Sigmoid colon (tissue), 7 donors: ENCODE results near the gene TRIM44. TPM values are rescaled to one million over a fixed set of nuclear protein-coding genes. Genes with fewer than 3 reads are reported as not detected.

Experiments
- DNase-seq: peaks from one replicate; pipeline ENCODE4 v3.0.0-alpha.2; 2019
- H3K27ac ChIP-seq, 4 donors: fragments of 200-600 bp; sonication (generic); one replicate each; pipeline ENCODE4 v1.5.1; 2016 to 2019; ENCODE audit warnings: mild to moderate bottlenecking in 1 of 4
- H3K27me3 ChIP-seq, 3 donors: fragments of 200-600 bp; sonication (generic); one replicate each; pipeline ENCODE4 v1.5.1; 2019; ENCODE audit warnings: mild to moderate bottlenecking in 1 of 3
- H3K36me3 ChIP-seq, 4 donors: fragments of 200-600 bp; sonication (generic); one replicate each; pipeline ENCODE4 v1.5.1; 2016 to 2019
- H3K4me1 ChIP-seq, 4 donors: fragments of 200-600 bp; sonication (generic); one replicate each; pipeline ENCODE4 v1.5.1; 2017 to 2019
- H3K4me3 ChIP-seq, 4 donors: fragments of 200-600 bp; sonication (generic); one replicate each; pipeline ENCODE4 v1.5.1; 2017 to 2019; ENCODE audit warnings: mild to moderate bottlenecking in 2 of 4, moderate library complexity in 1 of 4
- H3K9me3 ChIP-seq, 4 donors: fragments of 200-600 bp in 3 of 4; sonication (generic) in 3 of 4; one replicate each; pipeline versions ENCODE4 v1.5.1 to v1.6.1; 2013 to 2019
- EP300 ChIP-seq, 4 donors: sonication (generic); formaldehyde crosslinking; IDR thresholded peaks; one replicate each; pipeline ENCODE4 v1.6.1; 2017; ENCODE audit warnings: antibody characterized with exemption in 4 of 4
- POLR2A ChIP-seq, 2 donors: fragments of 450-650 bp; IDR thresholded peaks; one replicate each; pipeline ENCODE4 v1.6.1; 2016; ENCODE audit warnings: antibody characterized with exemption in 2 of 2, mild to moderate bottlenecking in 2 of 2, moderate library complexity in 2 of 2
- POLR2AphosphoS5 ChIP-seq, 4 donors: sonication (generic); formaldehyde crosslinking; IDR thresholded peaks; one replicate each; pipeline ENCODE4 v1.6.1; 2017; ENCODE audit warnings: antibody characterized with exemption in 4 of 4
- WGBS, 2 donors: extraction: QIAGEN DNeasy Blood & Tissue Kit; methylation state at CpG; one replicate each; pipeline ENCODE4 v1.1.7; 2013; 5-methylcytosine and 5-hydroxymethylcytosine counted together
- intact Hi-C: fragments of 100-400 bp; cut with DNase I; formaldehyde crosslinking; loops from one replicate; pipeline ENCODE4 v1.15.1; 2023
- polyA plus RNA-seq, 3 donors: library from polyadenylated mRNA; stranded (reverse); fragments of 200-250 nt; gene quantifications; one replicate each; pipeline ENCODE4 v1.2.3, GENCODE V29; 2013
- total RNA-seq, 4 donors: library from RNA; depleted of rRNA; stranded (reverse); fragments of >200 nt; gene quantifications; one replicate each; pipeline ENCODE4 v1.1.0, GENCODE V29; 2016
- TF ChIP-seq, protein P1 (sequence below), 4 experiments: fragments of 450-650 bp in 3 of 4; fragments of 200-600 bp in 1 of 4; IDR thresholded peaks; one replicate each; pipeline ENCODE4 v1.5.1; 2016 to 2019; ENCODE audit warnings: antibody characterized with exemption in 4 of 4, mild to moderate bottlenecking in 3 of 4, moderate library complexity in 2 of 4
- donor health status: healthy with polysubstance abuse.
- donor health status: Bipolar disorder and iron deficiency.
- donor health status: healthy.

The TRIM44 gene
- total and polyA plus RNA-seq, 7 donors = 8.4 to 97.2 (median 23.0) TPM

DNA sequence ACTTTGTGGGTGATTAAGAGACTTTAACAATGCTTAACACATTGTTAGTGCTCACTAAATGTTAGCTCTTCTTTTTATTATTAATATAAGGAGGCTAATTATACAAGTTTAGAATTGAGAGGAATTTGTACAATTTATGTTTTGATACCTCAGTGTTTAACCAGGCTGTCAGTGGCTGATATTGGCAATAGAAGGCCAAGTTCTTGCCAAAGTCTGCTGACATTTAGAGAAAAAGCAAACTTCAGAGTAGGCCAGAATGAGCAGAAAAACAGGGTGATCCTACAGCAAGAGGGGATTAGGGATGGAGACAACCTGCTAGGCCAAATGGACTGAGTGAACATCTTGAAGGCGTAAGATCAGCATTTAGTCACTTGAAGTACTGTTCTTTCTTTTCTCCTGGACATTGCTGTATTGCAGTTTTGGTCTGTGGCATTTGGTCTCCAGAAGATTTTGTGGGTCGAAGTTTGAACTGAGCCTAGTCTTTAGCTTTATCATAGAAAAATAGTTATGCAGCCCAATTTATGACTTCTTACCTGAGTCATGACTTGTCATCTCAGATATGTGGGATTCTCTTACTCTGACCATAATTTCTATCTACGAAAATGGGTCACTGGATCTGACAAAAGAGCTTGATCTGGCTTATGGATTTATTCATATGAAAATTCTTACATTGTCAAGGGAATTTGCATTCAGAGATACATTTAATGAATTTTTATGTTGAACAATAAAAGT lies 9.0 kb downstream of the TRIM44 start:
- TF ChIP-seq POLR2AphosphoS5 (IDR thresholded peaks at IDR 0.05) = no peak
- TF ChIP-seq, protein P1, sequence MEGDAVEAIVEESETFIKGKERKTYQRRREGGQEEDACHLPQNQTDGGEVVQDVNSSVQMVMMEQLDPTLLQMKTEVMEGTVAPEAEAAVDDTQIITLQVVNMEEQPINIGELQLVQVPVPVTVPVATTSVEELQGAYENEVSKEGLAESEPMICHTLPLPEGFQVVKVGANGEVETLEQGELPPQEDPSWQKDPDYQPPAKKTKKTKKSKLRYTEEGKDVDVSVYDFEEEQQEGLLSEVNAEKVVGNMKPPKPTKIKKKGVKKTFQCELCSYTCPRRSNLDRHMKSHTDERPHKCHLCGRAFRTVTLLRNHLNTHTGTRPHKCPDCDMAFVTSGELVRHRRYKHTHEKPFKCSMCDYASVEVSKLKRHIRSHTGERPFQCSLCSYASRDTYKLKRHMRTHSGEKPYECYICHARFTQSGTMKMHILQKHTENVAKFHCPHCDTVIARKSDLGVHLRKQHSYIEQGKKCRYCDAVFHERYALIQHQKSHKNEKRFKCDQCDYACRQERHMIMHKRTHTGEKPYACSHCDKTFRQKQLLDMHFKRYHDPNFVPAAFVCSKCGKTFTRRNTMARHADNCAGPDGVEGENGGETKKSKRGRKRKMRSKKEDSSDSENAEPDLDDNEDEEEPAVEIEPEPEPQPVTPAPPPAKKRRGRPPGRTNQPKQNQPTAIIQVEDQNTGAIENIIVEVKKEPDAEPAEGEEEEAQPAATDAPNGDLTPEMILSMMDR (IDR thresholded peaks at IDR 0.05) = no peak
- TF ChIP-seq POLR2A (IDR thresholded peaks at IDR 0.05) = no peak
- TF ChIP-seq EP300 (IDR thresholded peaks at IDR 0.05) = no peak
- intact Hi-C loops = no loop called here
- no peak overlapping the region for H3K4me3 ChIP-seq
- no peak overlapping the region for H3K27ac ChIP-seq
- WGBS, 2 donors = 93 to 97% methylated on average over 3 of the region's 3 CpGs
- DNase-seq = no peak
- no peaks in the 10 kb centered on the region for H3K27me3 ChIP-seq
- H3K9me3 ChIP-seq = no peaks in the 10 kb centered on the region
- peaks cover 0 to 50% (median 34%) of the 10 kb centered on the region in 4 donors for H3K4me1 ChIP-seq
- no peaks in the 10 kb centered on the region for H3K36me3 ChIP-seq

DNA sequence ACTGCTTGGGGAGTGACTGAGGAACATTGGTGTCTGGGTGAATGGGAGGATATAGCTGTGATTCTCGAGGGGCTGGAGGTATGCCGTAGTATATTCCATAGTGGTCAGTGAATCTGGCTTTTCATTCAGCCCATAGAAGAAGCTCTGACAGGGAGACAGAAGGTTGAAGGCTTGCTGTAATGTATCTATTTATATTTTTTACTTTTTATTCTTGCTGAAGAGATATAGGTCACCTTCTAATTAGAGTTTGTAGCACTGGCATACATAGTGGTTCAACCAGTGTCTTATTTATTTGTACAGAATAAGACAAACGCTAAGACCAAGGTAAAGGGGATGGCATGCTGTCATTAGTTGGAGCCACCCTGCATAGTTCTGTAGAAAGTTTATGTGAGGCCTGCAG lies 10.0 kb downstream of the TRIM44 start:
- intact Hi-C loops = no loop called here
- Histone ChIP-seq H3K27ac (no peak overlapping the region), H3K27me3 (no peaks in the 10 kb centered on the region), H3K4me3 (no peak overlapping the region), H3K36me3 (no peaks in the 10 kb centered on the region), H3K4me1 (peaks cover 0 to 56% (median 36%) of the 10 kb centered on the region in 4 donors), H3K9me3 (no peaks in the 10 kb centered on the region)
- WGBS, 2 donors = 91 to 97% methylated on average over 3 of the region's 3 CpGs
- DNase-seq = no peak
- TF ChIP-seq, protein P1 (IDR thresholded peaks at IDR 0.05) = no peak
- TF ChIP-seq POLR2A (IDR thresholded peaks at IDR 0.05) (no peak), EP300 (IDR thresholded peaks at IDR 0.05) (no peak)

DNA sequence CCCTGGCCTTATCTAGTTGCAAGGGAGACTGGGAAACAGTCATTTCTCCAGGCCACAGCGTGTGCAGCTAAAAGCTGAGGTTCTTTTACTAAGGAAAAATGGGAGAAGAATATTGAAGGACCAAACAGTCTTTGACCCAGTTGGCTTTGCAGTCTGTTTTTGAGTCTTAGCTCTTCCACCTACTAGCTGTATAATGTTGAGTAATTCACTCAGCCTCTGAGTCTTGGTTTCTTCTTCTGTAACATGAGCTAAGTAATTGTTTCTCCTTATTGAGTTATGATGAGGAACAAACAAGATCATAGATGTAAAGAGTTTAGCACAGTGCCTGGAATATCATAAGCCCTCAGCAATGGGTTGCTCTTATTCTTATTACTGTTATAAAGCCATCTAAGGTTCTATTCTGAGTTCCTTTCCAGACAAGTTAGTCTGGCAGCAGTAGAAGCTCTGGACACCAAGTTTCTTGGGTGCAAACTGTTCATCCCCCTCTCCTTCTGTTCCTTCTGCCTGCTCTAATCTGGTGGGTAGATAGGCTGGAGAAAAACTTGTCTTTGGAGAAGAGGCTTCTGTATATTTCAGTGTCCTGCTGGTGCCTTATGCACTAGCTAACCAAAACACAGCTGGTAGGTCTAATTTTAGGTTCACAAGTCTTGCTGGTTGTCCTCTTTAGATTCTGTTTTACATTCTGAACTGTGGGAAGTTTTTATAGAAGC lies 13.5 kb downstream of the TRIM44 start:
- no peak overlapping the region for H3K4me3 ChIP-seq
- peak overlapping the region in 2 of 4 donors; percentile 40 to 49 for H3K27ac ChIP-seq
- no peaks in the 10 kb centered on the region for H3K27me3 ChIP-seq
- H3K36me3 ChIP-seq = no peaks in the 10 kb centered on the region
- no peak for DNase-seq
- 88 to 93% methylated on average over 1 of the region's 1 CpG for WGBS, 2 donors
- TF ChIP-seq EP300 (IDR thresholded peaks at IDR 0.05) (no peak), POLR2AphosphoS5 (IDR thresholded peaks at IDR 0.05) (no peak), POLR2A (IDR thresholded peaks at IDR 0.05) (no peak)
- TF ChIP-seq, protein P1 (IDR thresholded peaks at IDR 0.05) = no peak
- peaks cover 0 to 43% (median 26%) of the 10 kb centered on the region in 4 donors for H3K4me1 ChIP-seq
- H3K9me3 ChIP-seq = no peaks in the 10 kb centered on the region
- intact Hi-C loops = no loop called here

DNA sequence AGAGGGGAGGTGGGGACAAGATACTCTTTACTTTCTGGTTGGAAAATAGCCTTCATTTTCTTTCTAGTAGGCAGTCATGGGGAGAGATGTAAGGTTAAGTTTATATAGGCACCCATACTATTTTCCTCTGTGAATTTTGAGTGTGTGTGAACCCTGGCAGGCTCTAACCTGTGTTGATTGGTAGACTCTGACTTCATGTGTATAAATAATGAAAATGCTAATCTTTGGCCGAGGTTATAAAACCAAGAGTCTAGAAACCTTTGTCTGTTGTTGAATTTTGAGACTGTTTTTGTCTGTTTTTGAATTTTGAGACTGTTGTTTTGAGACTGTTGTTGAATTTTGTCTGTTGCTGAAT lies 14.0 kb downstream of the TRIM44 start:
- Histone ChIP-seq H3K4me3 (no peak overlapping the region), H3K27me3 (no peaks in the 10 kb centered on the region), H3K4me1 (peaks cover 0 to 38% (median 23%) of the 10 kb centered on the region in 4 donors), H3K9me3 (no peaks in the 10 kb centered on the region), H3K27ac (peak overlapping the region in 2 of 4 donors; percentile 40 to 49), H3K36me3 (no peaks in the 10 kb centered on the region)
- intact Hi-C loops = no loop called here
- 61 to 75% methylated on average over 1 of the region's 1 CpG for WGBS, 2 donors
- no peak for TF ChIP-seq EP300 (IDR thresholded peaks at IDR 0.05)
- TF ChIP-seq, protein P1 (IDR thresholded peaks at IDR 0.05) = no peak
- TF ChIP-seq POLR2AphosphoS5 (IDR thresholded peaks at IDR 0.05) = no peak
- TF ChIP-seq POLR2A (IDR thresholded peaks at IDR 0.05) = no peak
- DNase-seq = no peak
